Dendritic cell treated with granulocyte-macrophage colony-stimulating factor and Interleukin-4, amounts not matched to agents 40 ng/mL and 50 ng/mL, for 4 days (primary cell): Measurements from ENCODE around the gene DNASE1L3.
"Not testable (repeated sequence)": the region's sequence is repeated elsewhere in the genome, so short reads cannot be mapped to it uniquely, and the experiment has no call there.

ENCODE experiments used
- H3K27ac Mint-ChIP-seq: one replicate; pipeline ENCODE4 v1.8.0; 2022; ENCODE audit warnings: mild to moderate bottlenecking, mixed read lengths
- H3K27me3 Mint-ChIP-seq: one replicate; pipeline ENCODE4 v1.8.0; 2022; ENCODE audit warnings: mild to moderate bottlenecking, mixed read lengths
- H3K36me3 Mint-ChIP-seq: one replicate; pipeline ENCODE4 v1.8.0; 2022; ENCODE audit warnings: low read depth, mixed read lengths
- H3K4me1 Mint-ChIP-seq: one replicate; pipeline ENCODE4 v1.8.0; 2022; ENCODE audit warnings: low read depth, mixed read lengths
- H3K4me3 Mint-ChIP-seq: one replicate; pipeline ENCODE4 v1.8.0; 2022; ENCODE audit warnings: mild to moderate bottlenecking, moderate library complexity, mixed read lengths
- H3K9me3 Mint-ChIP-seq: one replicate; pipeline ENCODE4 v1.8.0; 2022; ENCODE audit warnings: mixed read lengths
- intact Hi-C: fragments of 100-400 bp; cut with micrococcal nuclease; formaldehyde crosslinking; loops from one replicate; pipeline ENCODE4 v1.15.0; 2022

The DNASE1L3 gene

DNA sequence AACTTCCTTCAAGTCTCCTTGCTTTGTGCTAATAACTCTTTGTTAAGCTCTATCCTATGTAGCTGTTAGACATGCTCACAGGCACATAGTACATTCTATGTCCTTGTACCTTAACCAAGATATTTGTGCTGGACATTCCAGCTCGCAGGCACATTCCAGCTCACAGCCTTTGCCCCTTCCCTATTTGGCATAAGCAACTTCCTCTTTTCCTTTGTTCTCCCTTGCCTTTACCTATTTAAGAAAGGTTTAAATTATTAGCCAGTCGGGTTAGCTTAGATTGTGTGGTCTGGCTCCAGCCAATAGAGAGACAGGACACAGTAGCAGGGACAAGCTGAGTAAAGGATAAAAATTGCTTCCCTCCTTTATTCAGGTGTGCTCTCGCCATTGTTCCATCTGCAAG is 9.3 kb downstream of the DNASE1L3 start:
- not testable (repeated sequence) for H3K4me3 Mint-ChIP-seq, H3K9me3 Mint-ChIP-seq, H3K27ac Mint-ChIP-seq, H3K27me3 Mint-ChIP-seq
- peaks cover 50% of the 10 kb centered on the region for H3K36me3 Mint-ChIP-seq
- peaks cover 89% of the 10 kb centered on the region for H3K4me1 Mint-ChIP-seq
- intact Hi-C loops, result loop anchor here (2.0 kb wide), 1 partner anchor 15 kb away; no protein-coding TSS in a partner anchor

DNA sequence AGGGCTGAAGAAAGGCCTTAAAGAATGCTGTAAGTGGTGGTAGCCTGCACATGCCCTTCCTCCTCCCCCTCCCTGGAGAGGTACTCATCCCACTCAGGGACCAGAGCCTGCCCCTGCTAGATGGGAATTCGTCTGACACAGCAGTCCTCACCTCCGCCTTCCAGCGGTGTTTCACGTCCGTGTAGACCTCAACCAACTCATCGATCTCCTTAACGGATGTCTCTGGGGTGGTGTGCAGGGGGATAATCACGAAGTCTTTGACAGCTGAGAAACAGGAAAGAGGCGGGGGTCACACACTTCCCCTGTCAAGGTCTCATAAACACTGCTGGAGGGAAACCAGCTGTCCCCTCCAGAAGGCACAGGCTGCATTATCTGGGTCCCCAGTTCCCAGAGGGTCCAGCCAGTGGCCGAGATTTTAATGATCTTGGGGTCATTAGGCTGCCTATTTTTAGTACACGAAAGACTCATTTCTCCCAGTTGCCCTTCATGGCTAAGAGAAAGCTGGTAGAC is 9.9 kb downstream of the DNASE1L3 start:
- H3K27me3 Mint-ChIP-seq, result peaks cover 5% of the 10 kb centered on the region
- peaks cover 6% of the 10 kb centered on the region for H3K9me3 Mint-ChIP-seq

DNA sequence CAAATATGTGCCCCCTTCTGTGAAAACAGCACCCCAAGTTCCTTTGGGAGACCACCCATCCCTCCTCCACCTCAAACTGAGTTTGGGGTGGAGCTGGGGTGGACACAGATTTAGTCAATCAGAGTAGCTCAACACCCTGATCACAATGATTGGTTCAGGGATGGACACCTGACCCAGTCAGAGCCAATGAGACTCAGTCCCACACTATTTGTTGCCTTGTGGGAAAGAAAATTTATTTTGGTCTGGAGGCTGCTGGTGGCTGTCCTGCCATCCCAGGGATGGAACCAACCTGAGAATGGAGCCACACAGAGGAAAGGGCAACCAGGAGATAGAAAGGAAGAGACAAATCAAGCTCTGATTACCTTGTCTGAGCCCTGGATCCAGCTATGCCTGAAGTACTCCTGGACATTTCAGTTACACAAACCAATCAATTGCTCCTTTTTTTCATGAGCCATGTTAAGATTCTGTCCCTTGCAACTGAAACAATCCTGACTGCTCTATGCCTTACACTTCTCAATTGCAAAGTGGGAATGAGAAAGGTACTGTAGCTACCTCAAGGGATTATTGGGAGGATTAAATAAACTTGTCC is 10.6 kb downstream of the DNASE1L3 start:
- Mint-ChIP-seq H3K4me1 (peaks cover 84% of the 10 kb centered on the region), H3K4me3 (no peak overlapping the region), H3K27ac (no peak overlapping the region), H3K36me3 (peaks cover 39% of the 10 kb centered on the region), H3K9me3 (peaks cover 6% of the 10 kb centered on the region), H3K27me3 (peaks cover 5% of the 10 kb centered on the region)
- intact Hi-C loops, result loop anchor here (2.0 kb wide), 1 partner anchor 17 kb away; no protein-coding TSS in a partner anchor

More for the DNA sequence above, 9.9 kb downstream of the DNASE1L3 start:
- Mint-ChIP-seq H3K4me1 (peaks cover 88% of the 10 kb centered on the region), H3K27ac (no peak overlapping the region), H3K4me3 (no peak overlapping the region), H3K36me3 (peaks cover 46% of the 10 kb centered on the region)
- intact Hi-C loops, result loop anchor here (2.0 kb wide), 1 partner anchor 16 kb away; no protein-coding TSS in a partner anchor

DNA sequence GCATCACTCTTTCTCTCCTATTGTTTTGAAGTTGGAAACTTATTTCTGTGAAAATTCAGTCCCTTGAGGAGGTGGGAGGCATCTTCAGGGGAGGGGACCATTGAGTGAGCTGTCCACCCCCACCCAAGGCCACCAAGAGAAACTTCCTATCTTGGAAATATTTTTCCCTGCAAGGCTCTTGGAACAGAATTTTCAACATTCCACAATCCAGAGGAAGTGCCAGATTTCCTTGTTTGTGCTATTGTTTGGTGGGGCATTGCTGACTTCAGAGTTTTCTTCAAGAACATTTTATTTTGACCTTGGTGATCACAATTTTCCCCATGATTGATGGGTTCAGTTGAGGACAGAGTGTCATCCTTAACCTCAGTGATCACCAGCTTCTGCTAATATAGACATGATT is 12.0 kb downstream of the DNASE1L3 start:
- Mint-ChIP-seq H3K4me1 (peaks cover 69% of the 10 kb centered on the region), H3K4me3 (no peak overlapping the region), H3K36me3 (peaks cover 36% of the 10 kb centered on the region), H3K9me3 (peaks cover 6% of the 10 kb centered on the region), H3K27ac (peak overlapping the region; percentile 68), H3K27me3 (peaks cover 5% of the 10 kb centered on the region)
- intact Hi-C loops, result no loop called here

DNA sequence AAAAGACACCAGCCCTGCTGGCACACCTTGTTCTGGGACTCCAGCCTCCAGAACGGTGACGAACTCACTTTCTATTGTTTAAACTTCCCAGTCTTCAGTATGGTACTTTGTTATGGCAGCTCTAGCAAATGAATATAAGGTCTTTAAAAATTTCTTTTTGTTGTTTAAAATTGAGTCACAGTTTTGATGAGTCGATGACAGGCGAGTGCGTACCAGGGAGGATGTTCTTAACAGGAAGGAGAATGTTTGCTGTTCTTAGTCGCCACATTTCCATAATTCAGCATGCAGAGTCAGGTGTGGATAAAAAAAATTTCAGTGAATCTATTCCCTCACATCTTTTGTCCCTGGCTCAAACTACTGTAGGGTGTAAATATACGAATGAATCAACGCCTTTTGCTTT is 12.4 kb downstream of the DNASE1L3 start:
- H3K36me3 Mint-ChIP-seq, result peaks cover 38% of the 10 kb centered on the region
- peak overlapping the region; percentile 68 for H3K27ac Mint-ChIP-seq
- peaks cover 5% of the 10 kb centered on the region for H3K27me3 Mint-ChIP-seq
- peaks cover 65% of the 10 kb centered on the region for H3K4me1 Mint-ChIP-seq
- intact Hi-C loops, result no loop called here
- H3K9me3 Mint-ChIP-seq, result peaks cover 6% of the 10 kb centered on the region
- H3K4me3 Mint-ChIP-seq, result no peak overlapping the region

DNA sequence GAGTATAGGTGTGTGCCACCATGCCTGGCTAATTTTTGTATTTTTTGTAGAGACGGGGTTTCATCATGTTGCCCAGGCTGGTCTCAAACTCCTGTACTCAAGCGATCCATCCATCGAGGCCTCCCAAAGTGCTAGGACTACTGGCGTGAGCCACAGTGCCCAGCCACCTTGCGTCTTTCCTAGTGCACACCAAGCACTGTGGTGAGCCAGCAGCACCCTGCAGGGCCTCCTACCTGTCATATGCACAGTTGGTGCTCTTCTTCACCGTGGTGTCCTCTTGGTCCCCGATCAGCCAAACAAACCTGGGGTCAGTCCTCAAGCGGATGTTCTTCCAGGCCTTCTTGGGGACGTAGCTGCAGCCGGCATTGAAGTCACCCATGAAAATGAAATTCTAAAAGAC is 13.2 kb downstream of the DNASE1L3 start:
- peaks cover 38% of the 10 kb centered on the region for H3K36me3 Mint-ChIP-seq
- H3K27me3 Mint-ChIP-seq, result peaks cover 5% of the 10 kb centered on the region
- peak overlapping the region; percentile 68 for H3K27ac Mint-ChIP-seq
- H3K4me1 Mint-ChIP-seq, result peaks cover 61% of the 10 kb centered on the region
- H3K9me3 Mint-ChIP-seq, result peaks cover 6% of the 10 kb centered on the region
- intact Hi-C loops, result no loop called here
- no peak overlapping the region for H3K4me3 Mint-ChIP-seq

DNA sequence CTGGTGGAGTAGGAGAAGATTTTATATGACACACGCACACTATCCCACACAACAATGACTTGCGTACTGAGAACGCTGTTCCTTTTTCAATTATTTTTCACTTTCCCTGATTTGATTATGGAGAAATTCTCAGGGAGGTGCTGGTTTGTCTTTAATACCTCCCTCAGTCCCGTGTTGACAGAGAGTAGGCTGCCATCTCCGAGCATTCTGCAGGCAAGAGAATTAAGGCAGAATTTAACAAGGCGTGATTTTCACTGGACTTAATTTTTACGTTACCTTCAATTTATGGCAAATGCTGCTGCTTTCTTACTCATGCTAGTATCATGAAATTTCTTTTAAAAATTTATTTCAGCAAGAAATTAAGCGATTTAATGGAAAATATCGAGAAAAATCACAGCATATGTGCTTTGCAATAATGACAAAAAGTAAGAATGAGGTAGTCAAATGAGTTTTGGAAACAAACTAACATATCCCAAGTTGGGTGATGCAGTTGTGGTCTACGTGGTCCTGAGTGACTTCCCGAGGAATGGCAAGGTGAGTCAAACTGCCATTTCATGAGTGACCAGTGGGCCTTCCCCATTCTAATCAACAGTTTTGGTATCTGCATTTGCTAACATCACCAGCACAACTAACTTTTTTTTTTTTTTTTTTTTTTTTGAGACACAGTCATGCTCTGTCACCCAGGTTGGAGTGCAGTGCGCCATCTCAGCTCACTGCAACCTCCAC is 16.9 kb downstream of the DNASE1L3 start:
- Mint-ChIP-seq H3K27ac (no peak overlapping the region), H3K36me3 (peaks cover 42% of the 10 kb centered on the region), H3K27me3 (no peaks in the 10 kb centered on the region), H3K9me3 (no peaks in the 10 kb centered on the region), H3K4me1 (peaks cover 68% of the 10 kb centered on the region), H3K4me3 (no peak overlapping the region)
- intact Hi-C loops, result no loop called here

DNA sequence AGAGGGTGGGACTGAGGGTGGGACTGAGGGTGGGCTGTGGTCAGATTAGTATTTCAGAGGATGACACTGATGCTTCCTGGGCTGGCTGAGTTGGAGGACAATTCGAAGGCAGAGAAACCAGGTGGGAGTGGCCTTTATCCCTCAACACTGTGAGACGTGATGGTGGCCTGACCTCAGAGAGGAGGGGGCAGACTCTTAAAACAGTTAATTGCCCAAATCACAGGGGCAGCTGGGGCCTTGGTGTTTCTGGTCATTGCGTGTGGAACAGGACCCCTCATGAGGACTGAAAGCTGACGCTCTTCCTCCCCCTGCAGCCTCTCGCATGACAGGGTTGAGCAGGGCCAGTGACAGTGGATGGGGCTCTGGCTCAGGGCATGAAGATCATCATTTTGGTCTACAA is 18.7 kb downstream of the DNASE1L3 start:
- intact Hi-C loops, result no loop called here
- H3K9me3 Mint-ChIP-seq, result no peaks in the 10 kb centered on the region
- H3K27ac Mint-ChIP-seq, result peak overlapping the region; percentile 41

DNA sequence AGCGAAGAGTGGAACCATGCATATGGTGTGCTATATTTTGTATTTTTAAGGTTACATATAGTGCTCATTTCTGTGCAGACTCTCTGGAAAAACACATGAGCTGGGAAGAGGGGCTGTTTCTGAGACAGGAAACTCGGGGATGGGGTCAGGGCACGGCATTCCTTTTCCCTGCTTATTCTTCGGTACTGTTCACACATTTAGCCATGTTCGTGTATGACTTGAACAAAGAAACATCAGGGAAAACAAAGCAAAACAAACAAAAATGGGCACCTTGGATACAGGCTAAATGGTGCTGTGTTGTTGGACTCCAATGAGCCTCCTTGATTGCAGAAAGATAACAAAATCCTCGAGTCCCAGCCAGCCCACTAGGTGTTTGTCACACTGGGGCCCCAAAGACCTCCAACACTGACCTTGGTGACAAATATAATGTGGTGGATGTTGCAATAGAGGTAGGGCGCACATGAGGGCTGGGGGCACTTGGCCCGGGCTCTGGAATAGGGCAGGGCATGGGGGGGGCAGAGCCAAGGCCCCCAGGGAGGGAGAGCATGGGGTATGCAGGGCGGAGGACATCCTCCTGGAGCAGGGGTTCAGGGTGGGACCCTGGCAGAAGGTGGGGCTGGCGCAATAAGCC is 19.3 kb downstream of the DNASE1L3 start:
- Mint-ChIP-seq H3K27me3 (no peaks in the 10 kb centered on the region), H3K27ac (no peak overlapping the region), H3K36me3 (peaks cover 26% of the 10 kb centered on the region), H3K4me1 (peaks cover 52% of the 10 kb centered on the region), H3K9me3 (no peaks in the 10 kb centered on the region), H3K4me3 (no peak overlapping the region)
- intact Hi-C loops, result no loop called here

More for the DNA sequence above, 18.7 kb downstream of the DNASE1L3 start:
- peaks cover 26% of the 10 kb centered on the region for H3K36me3 Mint-ChIP-seq
- peaks cover 58% of the 10 kb centered on the region for H3K4me1 Mint-ChIP-seq
- H3K27me3 Mint-ChIP-seq, result no peaks in the 10 kb centered on the region
- no peak overlapping the region for H3K4me3 Mint-ChIP-seq

DNA sequence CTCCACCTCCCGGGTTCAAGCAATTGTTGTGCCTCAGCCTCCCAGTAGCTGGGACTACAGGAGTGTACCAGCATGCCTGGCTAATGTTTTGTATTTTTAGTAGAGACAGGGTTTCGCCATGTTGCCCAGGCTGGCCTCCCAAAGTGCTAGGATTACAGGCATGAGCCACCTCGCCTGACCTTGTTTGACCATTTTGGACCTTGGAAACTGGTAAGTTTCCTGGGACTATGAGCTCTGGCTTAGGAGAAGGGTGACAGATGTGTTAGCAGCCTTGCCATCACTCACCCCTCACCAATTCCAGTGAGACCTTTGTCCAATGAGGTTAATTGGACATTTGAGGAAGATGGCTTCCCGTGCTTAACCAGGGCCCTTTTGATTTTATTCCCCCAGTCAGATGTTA is 19.9 kb downstream of the DNASE1L3 start:
- H3K36me3 Mint-ChIP-seq, result peaks cover 26% of the 10 kb centered on the region
- no peak overlapping the region for H3K27ac Mint-ChIP-seq

DNA sequence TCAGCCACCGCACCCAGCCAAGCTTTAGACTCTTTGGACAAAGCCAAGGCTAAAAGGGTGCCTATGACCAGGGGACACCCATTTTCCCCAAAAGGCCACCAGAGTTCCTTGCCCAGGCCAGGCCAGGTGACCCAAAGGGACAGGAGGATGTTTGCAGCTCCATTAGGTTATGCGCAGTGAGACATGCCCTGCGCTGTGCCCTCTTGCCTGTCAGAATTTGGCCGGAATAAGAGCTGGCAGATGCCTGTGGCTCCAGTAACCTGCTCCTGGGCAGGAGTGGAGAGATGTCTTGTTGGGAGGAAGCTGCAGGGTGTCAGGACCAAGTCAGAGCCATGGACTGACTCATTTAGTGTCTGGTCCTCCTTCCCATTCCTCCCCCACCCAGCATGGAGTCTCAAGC is 20.5 kb downstream of the DNASE1L3 start:
- H3K27me3 Mint-ChIP-seq, result no peaks in the 10 kb centered on the region
- H3K27ac Mint-ChIP-seq, result peak overlapping the region; percentile 25
- H3K4me1 Mint-ChIP-seq, result peaks cover 45% of the 10 kb centered on the region
- H3K4me3 Mint-ChIP-seq, result no peak overlapping the region
- H3K36me3 Mint-ChIP-seq, result peaks cover 26% of the 10 kb centered on the region
- no peaks in the 10 kb centered on the region for H3K9me3 Mint-ChIP-seq
- intact Hi-C loops, result no loop called here

More for the DNA sequence above, 19.9 kb downstream of the DNASE1L3 start:
- intact Hi-C loops, result no loop called here
- no peaks in the 10 kb centered on the region for H3K9me3 Mint-ChIP-seq
- no peaks in the 10 kb centered on the region for H3K27me3 Mint-ChIP-seq
- peaks cover 47% of the 10 kb centered on the region for H3K4me1 Mint-ChIP-seq
- no peak overlapping the region for H3K4me3 Mint-ChIP-seq

DNA sequence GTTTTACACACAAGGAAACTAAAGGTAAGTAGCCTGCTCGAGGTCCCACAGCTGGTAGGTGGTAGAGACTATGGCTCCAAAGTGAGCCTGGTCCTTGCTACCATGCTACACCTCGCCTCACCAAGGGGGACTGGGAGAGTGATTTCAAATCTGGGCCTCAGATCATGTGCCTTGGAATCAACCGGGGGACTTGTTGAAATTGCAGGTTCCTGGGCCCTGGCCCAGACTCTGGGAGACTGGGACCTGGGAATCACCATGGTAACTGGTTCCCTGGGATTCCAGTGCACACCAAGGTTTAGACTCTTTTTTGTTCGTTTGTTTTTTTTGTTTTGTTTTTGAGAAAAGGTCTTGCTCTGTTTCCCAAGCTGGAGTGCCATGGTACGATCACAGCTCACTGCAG is 21.1 kb downstream of the DNASE1L3 start:
- Mint-ChIP-seq H3K27me3 (no peaks in the 10 kb centered on the region), H3K27ac (peak overlapping the region; percentile 25), H3K4me1 (peaks cover 45% of the 10 kb centered on the region), H3K36me3 (peaks cover 26% of the 10 kb centered on the region), H3K9me3 (no peaks in the 10 kb centered on the region), H3K4me3 (no peak overlapping the region)
- intact Hi-C loops, result loop anchor here (5.0 kb wide), 1 partner anchor 48 kb away; the partner anchor contains the start of gene ABHD6

DNA sequence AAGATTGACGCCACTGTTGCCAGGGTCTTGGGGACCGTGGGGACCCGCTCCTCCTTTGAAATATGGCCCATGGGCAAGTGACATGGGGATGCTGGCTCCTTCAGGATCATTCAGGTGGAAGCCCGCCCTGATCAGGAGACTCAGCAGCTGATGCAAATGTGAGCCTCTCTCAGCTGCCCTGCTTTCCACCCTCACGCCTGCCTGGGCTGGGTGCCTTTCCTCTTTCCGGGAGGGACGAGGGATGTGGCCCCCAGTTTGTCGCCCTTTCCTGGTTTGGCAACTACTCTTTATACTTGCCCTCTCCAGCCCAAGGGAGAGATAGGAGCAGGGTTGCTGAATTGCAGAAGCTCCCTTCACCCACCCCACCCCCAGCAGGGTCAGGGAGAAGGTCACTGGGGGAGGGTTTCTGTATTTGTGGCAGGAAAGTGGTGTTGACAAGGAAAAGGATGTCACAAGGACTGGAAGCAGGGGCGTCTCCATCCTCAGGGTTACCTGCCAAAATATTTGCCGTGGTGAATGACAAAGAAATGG is 21.8 kb downstream of the DNASE1L3 start:
- intact Hi-C loops, result loop anchor here (5.0 kb wide), 1 partner anchor 48 kb away; the partner anchor contains the start of gene ABHD6
- H3K27ac Mint-ChIP-seq, result peak overlapping the region; percentile 67
- H3K36me3 Mint-ChIP-seq, result peaks cover 26% of the 10 kb centered on the region
- no peak overlapping the region for H3K4me3 Mint-ChIP-seq
- peaks cover 45% of the 10 kb centered on the region for H3K4me1 Mint-ChIP-seq
- no peaks in the 10 kb centered on the region for H3K27me3 Mint-ChIP-seq
- H3K9me3 Mint-ChIP-seq, result no peaks in the 10 kb centered on the region

DNA sequence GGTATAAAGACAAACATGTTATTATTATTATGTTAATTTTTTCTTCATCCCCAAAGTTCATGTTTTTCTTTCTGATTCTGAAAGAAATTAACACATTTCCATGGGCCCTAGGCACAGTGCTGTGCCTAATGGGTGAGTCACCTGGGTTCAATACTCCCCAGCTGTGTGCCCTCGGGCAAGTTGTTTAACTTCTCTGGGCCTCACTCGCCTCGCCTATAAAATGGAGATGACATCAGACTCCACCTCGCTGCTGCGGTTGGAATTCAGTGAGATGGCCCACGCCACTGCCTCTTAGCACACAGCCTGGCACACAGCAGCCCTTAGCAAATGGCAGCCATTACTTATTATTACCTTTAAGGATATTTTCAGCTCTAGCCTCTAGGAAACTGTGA is 22.6 kb downstream of the DNASE1L3 start:
- peak overlapping the region; percentile 67 for H3K27ac Mint-ChIP-seq

More for the DNA sequence above, 22.6 kb downstream of the DNASE1L3 start:
- Mint-ChIP-seq H3K4me3 (no peak overlapping the region), H3K4me1 (peaks cover 50% of the 10 kb centered on the region), H3K9me3 (no peaks in the 10 kb centered on the region), H3K27me3 (no peaks in the 10 kb centered on the region), H3K36me3 (peaks cover 19% of the 10 kb centered on the region)
- intact Hi-C loops, result loop anchor here (5.0 kb wide), 1 partner anchor 49 kb away; the partner anchor contains the start of gene ABHD6
